Lung (tissue), 12 donors: Measurements from ENCODE around the gene PTPRE. TPM values are rescaled to one million over a fixed set of nuclear protein-coding genes. Genes with fewer than 3 reads are reported as not detected.

Experiments used
- ATAC-seq: fragments of 200-7000 bp; cut with Tn5 transposase; one replicate; pipeline ENCODE4 v1.9.1; 2020; ENCODE audit warnings: moderate number of reproducible peaks; ENCODE audit not compliant: insufficient read depth, low FRiP score
- DNase-seq, 3 donors: peaks; one replicate each; pipeline ENCODE4 v3.0.0-alpha.2; 2013 to 2017
- H3K27ac ChIP-seq, 2 donors: one replicate each; pipeline ENCODE4 v1.5.1; 2013; ENCODE audit warnings: mild to moderate bottlenecking in 2 of 2, moderate library complexity in 2 of 2, control low read depth in 1 of 2, inconsistent platforms in 1 of 2, low read depth in 1 of 2, low read length in 1 of 2
- H3K27me3 ChIP-seq, 3 donors: one replicate each; pipeline ENCODE4 v1.5.1; 2013; ENCODE audit warnings: low read length in 2 of 3; ENCODE audit not compliant: control insufficient read depth in 3 of 3, insufficient read depth in 3 of 3
- H3K36me3 ChIP-seq, 4 donors: one replicate each; pipeline ENCODE4 v1.5.1; 2013; ENCODE audit warnings: low read length in 4 of 4, mild to moderate bottlenecking in 1 of 4, moderate library complexity in 1 of 4; ENCODE audit not compliant: control insufficient read depth in 4 of 4, insufficient read depth in 4 of 4
- H3K4me1 ChIP-seq, 5 donors: one replicate each; pipeline ENCODE4 v1.5.1; 2013; ENCODE audit warnings: low read length in 5 of 5, mild to moderate bottlenecking in 2 of 5, moderate library complexity in 1 of 5; ENCODE audit not compliant: control insufficient read depth in 5 of 5, insufficient read depth in 5 of 5
- H3K4me3 ChIP-seq: one replicate; pipeline ENCODE4 v1.5.1; 2013; ENCODE audit warnings: mild to moderate bottlenecking, control low read depth, moderate library complexity
- H3K9ac ChIP-seq, 2 donors: one replicate each; pipeline ENCODE4 v1.5.1; 2013; ENCODE audit warnings: low read length in 2 of 2, control low read depth in 1 of 2; ENCODE audit not compliant: insufficient read depth in 1 of 2
- H3K9me3 ChIP-seq, 4 donors: one replicate each; pipeline ENCODE4 v1.5.1; 2013; ENCODE audit warnings: low read length in 3 of 4, mild to moderate bottlenecking in 1 of 4, moderate library complexity in 1 of 4; ENCODE audit not compliant: control insufficient read depth in 4 of 4, insufficient read depth in 3 of 4
- WGBS, 2 donors: extraction: QIAGEN DNeasy Blood & Tissue Kit; methylation state at CpG; one replicate each; pipeline ENCODE4 v1.1.7; 2013; 5-methylcytosine and 5-hydroxymethylcytosine counted together
- polyA plus RNA-seq, 2 donors: library from polyadenylated mRNA; stranded (reverse); fragments of 200-250 nt; gene quantifications; one replicate each; pipeline ENCODE4 v1.2.1, GENCODE V29; 2013
- total RNA-seq, 2 donors: library from RNA; depleted of rRNA in 1 of 2; stranded (reverse); fragments of >200 nt in 1 of 2; gene quantifications; one replicate each; pipeline ENCODE4 v1.2.1, GENCODE V29; 2014 to 2021
- TF ChIP-seq, protein P1 (sequence below): IDR thresholded peaks from 2 replicates; pipeline ENCODE4 v1.5.1; 2012; ENCODE audit warnings: mild to moderate bottlenecking; ENCODE audit errors: control extremely low read depth, extremely low read depth
- donor health status: control.
- donor health status: control.
- donor health status: Bipolar disorder and iron deficiency.
- donor health status: healthy.
- donor health status: DM: yes; HTN: yes; CAD: no.

PTPRE gene
- total and polyA plus RNA-seq, 4 donors = 15.5 to 68.7 (median 36.5) TPM

DNA sequence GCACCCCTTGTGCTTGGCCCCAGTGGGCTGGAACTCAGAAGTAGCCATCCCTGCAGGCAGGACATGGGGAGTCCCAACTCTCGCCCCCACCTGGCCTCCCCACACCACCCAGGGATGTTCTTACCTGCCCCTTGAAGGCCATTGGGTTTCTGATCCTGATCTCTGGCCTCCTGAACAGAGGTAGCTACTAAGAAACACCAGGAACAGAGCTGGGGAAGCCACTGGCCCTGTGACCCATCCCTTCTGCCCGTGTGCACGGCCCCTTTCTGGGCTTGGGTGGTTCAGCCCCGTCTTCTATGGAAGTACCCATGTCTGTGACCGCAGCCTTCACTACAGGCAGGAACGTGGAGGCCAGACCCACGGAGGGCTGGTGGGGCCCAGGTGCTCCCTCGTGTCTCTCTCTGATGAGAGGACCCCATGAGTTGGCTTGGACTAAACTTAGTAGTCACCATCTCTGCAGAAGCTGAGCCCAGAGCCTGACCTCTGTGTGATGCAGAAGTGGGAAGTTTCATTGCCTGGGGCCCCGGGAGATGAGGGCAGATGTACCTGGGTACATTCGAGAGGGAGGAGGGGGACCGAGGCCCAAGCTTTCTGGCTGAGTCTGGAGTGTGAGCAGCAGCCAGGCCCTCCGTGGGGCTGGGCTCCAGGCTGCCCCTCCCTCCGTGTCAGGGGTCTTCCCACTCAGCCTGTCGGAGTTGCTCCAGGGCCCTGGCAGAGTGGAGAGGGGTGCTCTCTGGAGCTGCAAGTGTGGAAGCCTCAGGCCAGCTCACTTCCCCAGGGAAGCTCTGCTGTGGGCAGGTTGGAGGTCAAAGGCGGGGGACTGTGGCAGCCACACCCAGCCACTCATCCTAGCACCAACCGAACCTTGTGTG lies 138.3 kb downstream of the PTPRE start:
- ATAC-seq = no peak
- DNase-seq = no peak
- peaks cover 11 to 21% (median 18%) of the 10 kb centered on the region in 5 donors for H3K4me1 ChIP-seq
- WGBS, 2 donors = 85 to 89% methylated on average over 16 of the region's 16 CpGs
- no peak overlapping the region for H3K9ac ChIP-seq
- peaks cover 0 to 8% (median 0%) of the 10 kb centered on the region in 4 donors for H3K36me3 ChIP-seq
- H3K4me3 ChIP-seq = no peak overlapping the region
- peaks cover 0 to 2% (median 0%) of the 10 kb centered on the region in 3 donors for H3K27me3 ChIP-seq
- H3K9me3 ChIP-seq = no peaks in the 10 kb centered on the region
- no peak overlapping the region for H3K27ac ChIP-seq
- TF ChIP-seq, protein P1, sequence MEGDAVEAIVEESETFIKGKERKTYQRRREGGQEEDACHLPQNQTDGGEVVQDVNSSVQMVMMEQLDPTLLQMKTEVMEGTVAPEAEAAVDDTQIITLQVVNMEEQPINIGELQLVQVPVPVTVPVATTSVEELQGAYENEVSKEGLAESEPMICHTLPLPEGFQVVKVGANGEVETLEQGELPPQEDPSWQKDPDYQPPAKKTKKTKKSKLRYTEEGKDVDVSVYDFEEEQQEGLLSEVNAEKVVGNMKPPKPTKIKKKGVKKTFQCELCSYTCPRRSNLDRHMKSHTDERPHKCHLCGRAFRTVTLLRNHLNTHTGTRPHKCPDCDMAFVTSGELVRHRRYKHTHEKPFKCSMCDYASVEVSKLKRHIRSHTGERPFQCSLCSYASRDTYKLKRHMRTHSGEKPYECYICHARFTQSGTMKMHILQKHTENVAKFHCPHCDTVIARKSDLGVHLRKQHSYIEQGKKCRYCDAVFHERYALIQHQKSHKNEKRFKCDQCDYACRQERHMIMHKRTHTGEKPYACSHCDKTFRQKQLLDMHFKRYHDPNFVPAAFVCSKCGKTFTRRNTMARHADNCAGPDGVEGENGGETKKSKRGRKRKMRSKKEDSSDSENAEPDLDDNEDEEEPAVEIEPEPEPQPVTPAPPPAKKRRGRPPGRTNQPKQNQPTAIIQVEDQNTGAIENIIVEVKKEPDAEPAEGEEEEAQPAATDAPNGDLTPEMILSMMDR = no peak

DNA sequence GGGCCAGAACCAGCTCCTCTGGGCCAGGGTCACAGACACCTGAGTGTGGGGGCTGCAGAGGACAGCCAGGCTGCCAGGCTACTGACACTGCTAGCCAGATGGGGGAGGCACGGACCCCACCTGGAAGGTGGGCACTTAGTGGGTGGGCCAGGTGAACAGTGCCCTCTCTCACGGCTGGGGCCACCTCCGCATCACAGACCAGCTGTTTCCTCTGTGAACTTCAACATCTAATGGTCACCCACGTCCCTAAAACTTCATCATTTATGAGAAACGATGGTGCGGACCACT lies 138.9 kb downstream of the PTPRE start:
- TF ChIP-seq, protein P1 = no peak
- 80 to 95% methylated on average over 6 of the region's 6 CpGs for WGBS, 2 donors
- no peak for DNase-seq
- H3K9ac ChIP-seq = no peak overlapping the region
- H3K4me3 ChIP-seq = no peak overlapping the region
- peaks cover 0 to 10% (median 0%) of the 10 kb centered on the region in 4 donors for H3K36me3 ChIP-seq
- ATAC-seq = no peak
- peaks cover 11 to 27% (median 22%) of the 10 kb centered on the region in 5 donors for H3K4me1 ChIP-seq
- peaks cover 0 to 2% (median 0%) of the 10 kb centered on the region in 3 donors for H3K27me3 ChIP-seq
- no peaks in the 10 kb centered on the region for H3K9me3 ChIP-seq
- no peak overlapping the region for H3K27ac ChIP-seq

DNA sequence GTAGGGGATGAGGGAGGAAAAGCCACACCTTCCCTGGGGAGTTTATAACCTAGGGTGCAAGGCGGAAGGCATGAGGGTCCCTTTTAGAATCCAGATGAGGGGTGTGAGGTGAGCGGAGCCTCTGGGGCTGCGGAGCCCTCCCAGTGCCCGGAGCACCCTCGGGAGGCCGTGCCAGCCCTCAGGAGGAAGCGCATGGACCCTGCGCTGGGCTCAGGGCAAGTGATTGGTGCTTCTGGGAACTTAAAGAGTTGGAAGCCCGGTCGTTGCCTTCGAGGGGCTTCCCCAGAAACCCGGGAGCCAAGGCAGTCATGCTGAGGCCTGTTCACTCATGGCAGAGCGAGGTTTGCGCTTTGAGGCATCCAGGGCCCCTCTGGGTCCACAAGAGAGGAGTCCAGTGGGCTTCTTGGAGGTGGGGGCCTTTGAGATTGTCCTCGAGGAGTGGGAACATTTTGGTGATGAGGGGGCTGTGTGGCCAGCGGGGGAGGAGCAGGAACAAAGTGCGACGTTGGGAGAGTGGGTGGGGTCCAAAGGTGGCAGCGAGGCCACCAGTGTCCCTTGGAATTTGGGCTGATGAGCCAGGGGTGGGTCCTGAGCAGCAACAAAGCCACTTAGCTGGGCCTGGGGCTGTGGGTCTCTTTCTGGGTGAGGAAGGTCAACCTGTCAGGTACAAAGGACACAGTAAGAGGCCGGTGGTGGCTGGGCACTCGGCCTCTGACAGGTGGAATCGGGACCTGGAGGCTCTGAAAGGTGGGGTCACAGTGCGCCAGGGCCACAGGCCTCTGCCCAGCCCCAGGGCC lies 139.5 kb downstream of the PTPRE start:
- ATAC-seq (no peak), DNase-seq (no peak)
- WGBS, 2 donors = 95% methylated on average over 23 of the region's 23 CpGs
- Histone ChIP-seq H3K27ac (peak overlapping the region in 1 of 2 donors; percentile 87), H3K4me1 (peaks cover 11 to 32% (median 22%) of the 10 kb centered on the region in 5 donors), H3K9me3 (no peaks in the 10 kb centered on the region), H3K36me3 (peaks cover 0 to 10% (median 0%) of the 10 kb centered on the region in 4 donors), H3K4me3 (no peak overlapping the region), H3K27me3 (peaks cover 0 to 2% (median 0%) of the 10 kb centered on the region in 3 donors), H3K9ac (no peak overlapping the region)
- TF ChIP-seq, protein P1 = no peak
